NCI-H748 (cell line): Measurements from ENCODE around the gene C1GALT1.

Experiments used
- DNase-seq: peaks from one replicate; lab custom pipeline; 2025; ENCODE audit not compliant: unreplicated experiment; lab: John Stamatoyannopoulos, UW

C1GALT1 gene

GRCh38 chr7:7265081-7266075 lies 83.0 kb downstream of the C1GALT1 start:
- no peak for DNase-seq

GRCh38 chr7:7266257-7266881 lies 84.0 kb downstream of the C1GALT1 start:
- DNase-seq, result no peak

DNA sequence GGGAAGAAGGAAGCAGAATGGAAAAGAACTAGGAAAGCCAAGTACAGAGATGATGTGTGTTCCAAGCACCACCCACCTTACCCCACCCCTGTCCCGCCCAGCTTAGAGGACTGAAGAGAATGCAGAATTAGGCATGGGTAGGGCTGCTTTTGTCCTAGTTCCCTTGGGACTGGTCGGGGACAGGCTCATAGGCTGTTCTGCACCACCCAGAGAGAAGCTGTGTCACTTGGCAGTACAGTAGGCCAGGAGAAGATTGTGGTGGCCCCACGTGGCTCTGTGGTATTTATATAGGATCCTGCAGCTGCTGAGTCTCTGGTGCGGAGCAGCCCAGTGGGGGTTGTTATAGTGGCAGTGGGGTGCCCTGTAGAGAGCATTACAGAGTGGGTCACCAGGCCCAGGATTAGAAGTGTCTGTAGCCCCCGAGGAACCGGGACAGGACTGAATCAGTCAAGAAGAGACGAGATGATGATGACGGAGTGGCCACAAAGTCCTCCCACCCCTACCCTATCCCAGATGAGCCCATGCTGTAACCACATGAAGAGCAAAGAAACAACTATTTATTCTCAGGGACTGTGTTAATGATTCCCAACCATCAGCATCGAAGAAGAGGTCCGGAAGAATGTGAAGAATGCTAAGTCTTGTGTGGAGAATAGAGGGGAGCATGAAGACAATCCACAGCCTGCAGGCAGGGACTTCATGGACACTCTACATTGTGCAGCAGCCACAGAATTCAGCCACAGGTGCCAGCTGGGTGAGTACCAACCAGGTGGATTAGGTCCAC lies 88.9 kb downstream of the C1GALT1 start:
- no peak for DNase-seq

DNA sequence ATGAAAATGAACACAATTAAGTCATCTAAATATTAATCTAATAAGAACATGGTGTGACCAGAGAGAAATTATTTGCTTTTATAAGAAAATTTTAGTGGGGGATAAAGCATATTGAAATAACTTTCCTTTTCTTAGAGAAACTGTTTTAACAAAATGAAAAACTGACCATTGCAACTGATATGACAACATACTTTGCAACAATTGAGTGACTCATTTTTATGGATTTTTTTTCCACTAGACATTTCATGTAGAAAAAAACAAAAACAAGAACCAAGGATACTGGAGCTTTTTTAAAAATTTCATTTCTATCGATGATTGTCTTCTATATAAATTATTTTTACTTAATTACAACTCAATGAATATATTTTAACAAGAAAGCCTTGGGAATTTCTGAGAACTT lies 90.0 kb downstream of the C1GALT1 start:
- no peak for DNase-seq

- no peak for DNase-seq
Observed at GRCh38 chr7:7274782-7275181, 92.4 kb downstream of the C1GALT1 start.

GRCh38 chr7:7276161-7276560 lies 93.8 kb downstream of the C1GALT1 start:
- no peak for DNase-seq

DNA sequence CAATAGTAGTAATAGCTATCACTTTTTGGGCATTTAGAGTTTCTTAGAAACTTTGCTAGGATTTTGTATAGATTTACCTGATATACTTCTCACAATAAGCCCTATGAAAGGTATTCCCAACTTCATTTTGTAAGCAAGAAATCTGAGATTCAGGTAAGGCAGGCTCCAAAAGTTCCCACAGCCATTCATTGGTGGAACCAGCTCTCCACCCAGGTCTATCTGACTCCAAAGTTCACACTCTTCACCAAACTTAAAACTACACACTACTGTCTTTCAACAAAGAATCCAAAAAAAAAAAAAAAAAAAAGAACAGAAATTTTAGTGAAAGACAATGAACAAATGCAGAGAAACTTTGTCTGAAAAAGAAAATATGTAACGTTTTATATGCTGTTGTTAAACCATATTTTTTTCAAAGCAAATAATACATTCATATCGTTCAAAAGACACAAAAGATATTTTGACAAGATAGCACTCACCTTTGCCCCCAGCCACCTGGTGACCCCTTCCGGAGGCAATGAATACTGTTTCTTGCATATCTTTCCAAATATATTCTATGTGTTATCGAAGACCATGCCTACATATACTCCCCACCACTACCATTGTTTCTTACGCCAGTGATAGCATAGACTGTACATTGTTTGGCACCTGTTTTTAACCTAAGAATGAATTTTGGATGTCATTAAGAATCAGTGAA lies 108.2 kb downstream of the C1GALT1 start:
- DNase-seq, result no peak

DNA sequence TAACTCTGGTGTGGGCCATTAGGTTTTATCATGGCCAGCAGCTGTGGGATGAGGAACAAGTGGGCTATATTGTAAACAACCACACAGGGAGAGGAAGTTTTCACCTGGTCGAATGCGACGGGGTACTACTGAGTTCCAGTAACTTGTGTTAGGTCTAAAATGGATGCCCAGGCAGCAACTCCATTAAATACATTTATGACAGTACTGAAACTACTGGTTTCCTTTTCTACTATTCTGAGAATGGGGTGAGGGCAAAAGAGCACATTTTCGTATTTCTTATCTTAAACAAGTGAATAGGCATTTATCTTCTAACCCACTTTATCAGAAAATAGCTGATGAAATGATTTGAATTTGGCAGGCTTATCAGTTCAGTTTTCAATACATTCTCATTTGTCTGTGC lies 109.7 kb downstream of the C1GALT1 start:
- DNase-seq, result no peak

DNA sequence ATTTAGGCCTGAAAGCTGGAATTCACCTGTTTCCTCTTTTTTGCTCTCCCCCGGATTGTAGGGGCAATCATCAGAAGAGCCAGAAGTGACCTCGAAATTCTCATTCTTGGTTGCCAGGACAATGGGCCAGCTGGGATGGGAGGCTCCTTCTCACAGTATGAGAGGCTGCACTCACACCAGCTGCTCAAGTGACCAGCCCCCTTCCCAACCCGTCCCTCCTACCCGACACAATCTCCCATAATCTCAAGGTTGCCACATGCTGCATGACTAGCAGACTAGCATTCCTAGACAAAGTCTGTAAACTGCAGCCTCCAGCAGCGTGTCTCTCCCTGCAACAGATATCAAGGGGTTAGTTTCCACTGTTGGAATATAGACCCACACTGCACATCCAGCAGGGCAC lies 110.3 kb downstream of the C1GALT1 start:
- no peak for DNase-seq

- DNase-seq, result no peak
Observed at GRCh38 chr7:7293092-7293491, 110.7 kb downstream of the C1GALT1 start.

GRCh38 chr7:7294911-7295310 lies 112.6 kb downstream of the C1GALT1 start:
- DNase-seq, result no peak
